Measurements from ENCODE around the gene SERTAD4.

The SERTAD4 gene

GRCh38 chr1:210214573-210215409 is 17.8 kb upstream of the SERTAD4 start:
- H3K9me3 ChIP-seq = no peaks in the 10 kb centered on the region
- no peaks in the 10 kb centered on the region for H3K27me3 ChIP-seq
- no peaks in the 10 kb centered on the region for H3K36me3 ChIP-seq
- H3K27ac ChIP-seq = no peak overlapping the region
- DNase-seq = no peak
- intact Hi-C loops (cut with DNase I; ENCODE audit: low total_unique reads) = no loop called here
- no peaks in the 10 kb centered on the region for H3K4me1 ChIP-seq
- TF ChIP-seq CTCF (IDR thresholded peaks at IDR 0.05) = no peak
- H3K4me3 ChIP-seq = no peak overlapping the region

DNA sequence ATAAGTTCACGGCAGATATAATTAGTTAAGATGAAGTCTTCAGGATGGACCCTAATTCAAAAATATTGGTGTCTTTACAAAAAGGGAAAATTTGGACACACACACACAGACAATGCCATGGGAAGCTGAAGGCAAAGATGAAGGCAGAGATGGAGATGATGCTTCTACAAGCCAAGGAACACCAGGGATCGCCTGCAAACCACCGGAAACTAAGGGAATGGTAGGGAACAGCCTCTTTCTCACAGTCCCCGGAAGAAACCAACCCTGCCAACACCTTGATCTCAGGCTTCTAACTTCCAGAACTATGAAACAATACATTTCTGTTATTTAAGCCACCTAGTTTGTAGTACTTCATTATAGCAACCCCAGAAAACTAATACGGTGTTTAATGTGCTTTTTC is 15.1 kb upstream of the SERTAD4 start:
- H3K36me3 ChIP-seq = no peaks in the 10 kb centered on the region
- no peak overlapping the region for H3K4me3 ChIP-seq
- H3K27ac ChIP-seq = no peak overlapping the region
- no peaks in the 10 kb centered on the region for H3K27me3 ChIP-seq
- intact Hi-C loops (cut with DNase I; ENCODE audit: low total_unique reads) = no loop called here
- no peak for DNase-seq
- no peaks in the 10 kb centered on the region for H3K9me3 ChIP-seq
- TF ChIP-seq CTCF (IDR thresholded peaks at IDR 0.05) = no peak
- H3K4me1 ChIP-seq = peaks cover 0 to 4% (median 2%) of the 10 kb centered on the region in 4 donors

DNA sequence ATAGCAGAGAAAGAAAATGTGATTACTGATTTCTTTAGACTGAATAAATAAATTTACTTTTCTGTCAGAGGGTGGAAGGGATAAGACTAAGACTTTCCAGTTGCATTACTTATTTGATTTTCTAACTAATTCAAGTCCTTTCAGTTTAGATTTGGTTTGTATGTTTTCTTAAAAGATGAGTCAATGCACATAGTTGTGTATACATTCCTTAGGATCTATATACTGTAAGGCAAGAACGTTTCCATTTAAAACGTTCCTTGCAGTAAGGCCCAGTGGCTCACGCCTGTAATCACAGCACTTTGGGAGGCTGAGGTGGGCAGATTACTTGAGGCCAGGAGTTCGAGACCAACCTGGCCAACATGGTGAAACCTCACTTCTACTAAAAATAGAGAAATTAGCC is 14.5 kb upstream of the SERTAD4 start:
- H3K9me3 ChIP-seq = no peaks in the 10 kb centered on the region
- no peak overlapping the region for H3K4me3 ChIP-seq
- TF ChIP-seq CTCF (IDR thresholded peaks at IDR 0.05) = no peak
- H3K27ac ChIP-seq = no peak overlapping the region
- no peak for DNase-seq
- no peaks in the 10 kb centered on the region for H3K27me3 ChIP-seq
- peaks cover 0 to 10% (median 5%) of the 10 kb centered on the region in 4 donors for H3K4me1 ChIP-seq
- intact Hi-C loops (cut with DNase I; ENCODE audit: low total_unique reads) = no loop called here
- no peaks in the 10 kb centered on the region for H3K36me3 ChIP-seq

- Histone ChIP-seq H3K4me3 (no peak overlapping the region), H3K27me3 (no peaks in the 10 kb centered on the region), H3K36me3 (no peaks in the 10 kb centered on the region), H3K4me1 (peaks cover 0 to 18% (median 10%) of the 10 kb centered on the region in 4 donors), H3K27ac (peak overlapping the region; percentile 52 to 59), H3K9me3 (no peaks in the 10 kb centered on the region)
- DNase-seq = no peak
- no peak for TF ChIP-seq CTCF (IDR thresholded peaks at IDR 0.05)
- intact Hi-C loops (cut with DNase I; ENCODE audit: low total_unique reads) = no loop called here
These were observed 10.1 kb upstream of the SERTAD4 start for GRCh38 chr1:210222340-210223006.

DNA sequence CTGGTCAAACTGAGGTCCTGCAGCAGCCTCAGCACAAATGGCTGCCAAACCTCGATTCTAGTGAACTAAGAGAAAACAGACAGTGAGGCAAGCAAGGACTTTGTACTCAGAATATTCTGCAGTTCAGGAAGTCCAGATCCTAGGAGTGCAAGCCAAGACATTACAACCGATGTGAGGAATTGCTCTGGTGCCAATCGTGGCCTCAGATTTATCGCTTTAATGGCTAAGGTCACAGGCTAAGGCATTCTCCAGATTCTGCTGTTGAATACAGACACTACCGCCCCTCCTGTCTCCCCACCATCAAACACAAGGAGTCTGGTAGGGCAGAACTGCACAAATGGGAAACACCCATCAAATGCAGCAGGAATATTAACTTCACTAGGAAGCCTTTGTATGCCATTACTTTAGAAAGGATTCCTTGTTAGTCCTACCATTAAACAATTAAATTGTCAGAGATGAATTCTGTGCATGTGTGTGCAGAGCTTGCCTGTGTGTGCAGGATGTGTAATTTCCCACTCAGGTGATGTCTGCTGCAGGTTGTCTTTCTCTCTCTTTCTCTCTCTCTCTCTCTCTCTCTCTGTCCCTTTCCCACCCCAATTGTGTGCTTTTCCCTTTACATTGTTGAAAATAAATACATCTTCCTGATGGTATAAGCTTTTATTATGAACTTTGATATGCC is 9.2 kb upstream of the SERTAD4 start:
- peak overlapping the region; percentile 4 to 59 for H3K27ac ChIP-seq
- no peak overlapping the region for H3K4me3 ChIP-seq
- no peak for DNase-seq
- peaks cover 0 to 18% (median 10%) of the 10 kb centered on the region in 4 donors for H3K4me1 ChIP-seq
- intact Hi-C loops (cut with DNase I; ENCODE audit: low total_unique reads) = no loop called here
- H3K9me3 ChIP-seq = no peaks in the 10 kb centered on the region
- no peaks in the 10 kb centered on the region for H3K36me3 ChIP-seq
- H3K27me3 ChIP-seq = no peaks in the 10 kb centered on the region
- TF ChIP-seq CTCF (IDR thresholded peaks at IDR 0.05) = no peak

Data from tibial artery (tissue), 4 donors.